Measurements from ENCODE around the gene ACSM6.
"Not testable (repeated sequence)": the region's sequence is repeated elsewhere in the genome, so short reads cannot be mapped to it uniquely, and the experiment has no call there.

The ACSM6 gene

GRCh38 chr10:95183271-95184230 lies 10.5 kb upstream of the ACSM6 start:
- H3K27ac ChIP-seq (ENCODE audit: low read length): no peak overlapping the region
- peak overlapping the region; percentile 83 for H3K4me3 ChIP-seq (ENCODE audit: low read length)
- no peaks in the 10 kb centered on the region for H3K27me3 ChIP-seq (ENCODE audit: insufficient read depth, low read length)
- peak overlapping the region; percentile 85 for H3K9ac ChIP-seq (ENCODE audit: low read depth, low read length)
- no peaks in the 10 kb centered on the region for H3K4me1 ChIP-seq (ENCODE audit: insufficient read depth, low read length)
- no peaks in the 10 kb centered on the region for H3K36me3 ChIP-seq (ENCODE audit: insufficient read depth, low read depth, low read length)
- H3K9me3 ChIP-seq (ENCODE audit: insufficient read depth, low read depth, low read length): no peaks in the 10 kb centered on the region

GRCh38 chr10:95187617-95188016 lies 6.4 kb upstream of the ACSM6 start:
- no peaks in the 10 kb centered on the region for H3K9me3 ChIP-seq (ENCODE audit: insufficient read depth, low read depth, low read length)
- H3K9ac ChIP-seq (ENCODE audit: low read depth, low read length): no peak overlapping the region
- H3K27me3 ChIP-seq (ENCODE audit: insufficient read depth, low read length): no peaks in the 10 kb centered on the region
- no peaks in the 10 kb centered on the region for H3K4me1 ChIP-seq (ENCODE audit: insufficient read depth, low read length)
- no peak overlapping the region for H3K4me3 ChIP-seq (ENCODE audit: low read length)
- no peaks in the 10 kb centered on the region for H3K36me3 ChIP-seq (ENCODE audit: insufficient read depth, low read depth, low read length)
- no peak overlapping the region for H3K27ac ChIP-seq (ENCODE audit: low read length)

- H3K4me3 ChIP-seq (ENCODE audit: low read length): no peak overlapping the region
- no peaks in the 10 kb centered on the region for H3K9me3 ChIP-seq (ENCODE audit: insufficient read depth, low read depth, low read length)
- no peaks in the 10 kb centered on the region for H3K27me3 ChIP-seq (ENCODE audit: insufficient read depth, low read length)
- H3K9ac ChIP-seq (ENCODE audit: low read depth, low read length): no peak overlapping the region
- no peak overlapping the region for H3K27ac ChIP-seq (ENCODE audit: low read length)
- no peaks in the 10 kb centered on the region for H3K4me1 ChIP-seq (ENCODE audit: insufficient read depth, low read length)
- H3K36me3 ChIP-seq (ENCODE audit: insufficient read depth, low read depth, low read length): no peaks in the 10 kb centered on the region
Observed at GRCh38 chr10:95188593-95188992, 5.4 kb upstream of the ACSM6 start.

DNA sequence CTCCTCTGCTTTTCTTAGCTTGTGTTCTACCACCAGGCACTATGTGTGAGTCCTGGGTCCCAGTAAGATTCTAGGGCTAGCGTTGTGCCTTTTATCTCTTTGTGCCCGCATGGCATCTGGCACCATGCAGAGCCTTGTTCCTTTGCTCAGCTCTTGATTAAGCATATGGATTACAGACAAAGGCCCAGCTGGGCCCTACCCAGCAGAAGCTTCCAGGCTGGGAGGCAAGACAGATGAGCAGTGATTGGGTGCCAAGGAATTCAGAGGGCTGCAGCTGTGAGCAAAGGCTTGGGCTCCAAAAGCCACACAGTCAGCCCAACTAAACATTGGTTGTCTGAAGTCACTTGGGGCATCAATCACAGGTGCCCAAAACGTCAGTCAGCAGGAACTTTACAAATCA lies 2.0 kb downstream of the ACSM6 start:
- no peaks in the 10 kb centered on the region for H3K9me3 ChIP-seq (ENCODE audit: insufficient read depth, low read depth, low read length)
- H3K4me1 ChIP-seq (ENCODE audit: insufficient read depth, low read length): peaks cover 17% of the 10 kb centered on the region; the same call in 1 of the 2 replicates
- H3K4me3 ChIP-seq (ENCODE audit: low read length): no peak overlapping the region
- H3K27me3 ChIP-seq (ENCODE audit: insufficient read depth, low read length): no peaks in the 10 kb centered on the region
- H3K9ac ChIP-seq (ENCODE audit: low read depth, low read length): no peak overlapping the region
- H3K27ac ChIP-seq (ENCODE audit: low read length): no peak overlapping the region
- H3K36me3 ChIP-seq (ENCODE audit: insufficient read depth, low read depth, low read length): no peaks in the 10 kb centered on the region

- Histone ChIP-seq H3K4me1 (ENCODE audit: insufficient read depth, low read length) (0 out of 2 replicates have a peak, but pooled peaks cover 2% of the 10 kb centered on the region), H3K9me3 (ENCODE audit: insufficient read depth, low read depth, low read length) (no peaks in the 10 kb centered on the region), H3K27me3 (ENCODE audit: insufficient read depth, low read length) (no peaks in the 10 kb centered on the region), H3K27ac (ENCODE audit: low read length) (no peak overlapping the region), H3K36me3 (ENCODE audit: insufficient read depth, low read depth, low read length) (no peaks in the 10 kb centered on the region), H3K9ac (ENCODE audit: low read depth, low read length) (no peak overlapping the region), H3K4me3 (ENCODE audit: low read length) (no peak overlapping the region)
Observed at GRCh38 chr10:95201736-95202135, 7.7 kb downstream of the ACSM6 start.

DNA sequence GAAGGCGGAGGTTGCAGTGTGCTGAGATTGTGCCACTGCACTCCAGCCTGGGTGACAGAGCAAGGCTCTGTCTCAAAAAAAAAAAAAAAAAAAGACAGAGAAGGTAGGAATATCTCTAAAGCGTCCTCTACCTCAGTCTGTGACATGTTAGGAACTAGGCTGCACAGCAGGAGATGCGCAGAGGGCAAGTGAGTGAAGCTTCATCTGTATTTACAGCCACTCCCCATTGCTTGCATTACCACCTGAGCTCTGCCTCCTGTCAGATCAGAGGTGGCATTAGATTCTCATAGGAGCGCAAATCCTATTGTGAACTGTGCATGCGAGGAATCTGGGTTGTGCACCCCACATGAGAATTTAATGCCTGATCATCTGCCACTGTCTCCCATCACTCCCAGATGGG lies 8.8 kb downstream of the ACSM6 start:
- not testable (repeated sequence) for H3K36me3 ChIP-seq (ENCODE audit: insufficient read depth, low read depth, low read length); H3K4me1 ChIP-seq (ENCODE audit: insufficient read depth, low read length); H3K9me3 ChIP-seq (ENCODE audit: insufficient read depth, low read depth, low read length); H3K9ac ChIP-seq (ENCODE audit: low read depth, low read length); H3K4me3 ChIP-seq (ENCODE audit: low read length); H3K27ac ChIP-seq (ENCODE audit: low read length); H3K27me3 ChIP-seq (ENCODE audit: insufficient read depth, low read length)

DNA sequence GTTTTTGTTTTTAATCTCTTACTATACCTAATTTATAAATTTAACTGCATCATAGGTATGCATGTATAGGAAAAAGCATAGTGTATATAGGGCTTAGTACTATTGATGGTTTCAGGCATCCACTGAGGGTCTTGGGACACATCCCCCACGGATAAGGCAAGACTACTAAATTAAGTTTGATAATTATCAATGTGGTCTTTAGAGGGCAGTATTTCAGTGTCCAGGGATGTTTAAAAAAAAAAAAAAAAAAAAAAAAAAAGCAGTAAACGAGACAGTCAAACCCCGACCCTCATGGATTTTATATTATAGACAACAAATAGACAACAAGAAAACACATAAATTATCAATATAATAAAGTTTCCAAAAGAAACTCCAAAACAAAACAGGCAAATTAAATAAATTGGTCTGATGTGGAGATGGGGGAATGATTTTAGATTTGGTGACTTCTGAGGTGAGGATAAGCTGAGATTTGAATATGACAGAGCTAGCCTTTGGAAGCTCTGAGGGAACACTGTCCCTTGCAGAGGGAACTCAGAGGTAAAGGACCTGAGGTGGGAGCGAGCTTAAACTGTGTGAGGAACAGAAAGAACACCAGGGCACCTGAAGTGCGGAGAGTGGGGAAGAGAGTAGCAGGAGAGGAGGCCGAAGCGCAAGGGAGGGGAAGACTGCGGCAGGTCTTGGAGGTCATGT lies 14.8 kb downstream of the ACSM6 start:
- Histone ChIP-seq H3K36me3 (ENCODE audit: insufficient read depth, low read depth, low read length) (no peaks in the 10 kb centered on the region), H3K9ac (ENCODE audit: low read depth, low read length) (peak overlapping the region; percentile 19; the same call in 1 of the 2 replicates), H3K9me3 (ENCODE audit: insufficient read depth, low read depth, low read length) (no peaks in the 10 kb centered on the region)

GRCh38 chr10:95209509-95210127 lies 15.6 kb downstream of the ACSM6 start:
- no peak overlapping the region; the same call in 1 of the 2 replicates for H3K9ac ChIP-seq (ENCODE audit: low read depth, low read length)
- peak overlapping the region; percentile 25 for H3K27ac ChIP-seq (ENCODE audit: low read length)

More for the DNA sequence above, 14.8 kb downstream of the ACSM6 start:
- H3K4me3 ChIP-seq (ENCODE audit: low read length): no peak overlapping the region
- peak overlapping the region; percentile 25 for H3K27ac ChIP-seq (ENCODE audit: low read length)
- H3K4me1 ChIP-seq (ENCODE audit: insufficient read depth, low read length): peaks cover 3% of the 10 kb centered on the region; the same call in 1 of the 2 replicates
- no peaks in the 10 kb centered on the region for H3K27me3 ChIP-seq (ENCODE audit: insufficient read depth, low read length)

GRCh38 chr10:95211606-95212279 lies 17.7 kb downstream of the ACSM6 start:
- Histone ChIP-seq H3K4me1 (ENCODE audit: insufficient read depth, low read length) (peaks cover 3% of the 10 kb centered on the region; the same call in 1 of the 2 replicates), H3K4me3 (ENCODE audit: low read length) (no peak overlapping the region), H3K27me3 (ENCODE audit: insufficient read depth, low read length) (no peaks in the 10 kb centered on the region), H3K9ac (ENCODE audit: low read depth, low read length) (no peak overlapping the region), H3K9me3 (ENCODE audit: insufficient read depth, low read depth, low read length) (no peaks in the 10 kb centered on the region), H3K27ac (ENCODE audit: low read length) (no peak overlapping the region), H3K36me3 (ENCODE audit: insufficient read depth, low read depth, low read length) (no peaks in the 10 kb centered on the region)

More at GRCh38 chr10:95209509-95210127, 15.6 kb downstream of the ACSM6 start:
- H3K4me1 ChIP-seq (ENCODE audit: insufficient read depth, low read length): peaks cover 3% of the 10 kb centered on the region; the same call in 1 of the 2 replicates
- no peaks in the 10 kb centered on the region for H3K27me3 ChIP-seq (ENCODE audit: insufficient read depth, low read length)
- H3K9me3 ChIP-seq (ENCODE audit: insufficient read depth, low read depth, low read length): no peaks in the 10 kb centered on the region
- H3K36me3 ChIP-seq (ENCODE audit: insufficient read depth, low read depth, low read length): no peaks in the 10 kb centered on the region
- no peak overlapping the region for H3K4me3 ChIP-seq (ENCODE audit: low read length)

DNA sequence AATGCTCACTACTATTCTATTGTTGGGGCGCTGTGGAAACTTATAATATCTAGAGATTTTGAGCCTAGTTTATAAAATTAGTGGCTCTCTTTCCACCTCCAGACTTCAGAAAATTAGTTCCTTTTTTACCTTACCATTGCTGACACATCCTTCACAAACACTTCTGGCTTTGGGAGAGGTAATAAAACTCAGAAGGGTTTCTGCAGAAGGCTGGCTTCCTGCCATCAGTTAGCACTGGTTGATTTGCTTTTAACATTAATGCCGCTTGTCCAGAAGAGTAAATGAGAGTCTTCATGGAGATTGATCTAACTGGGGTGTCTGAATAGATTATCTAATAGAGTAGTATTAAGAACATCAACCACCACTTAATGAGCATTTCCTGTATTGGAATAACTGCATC lies 20.3 kb downstream of the ACSM6 start:
- Histone ChIP-seq H3K27me3 (ENCODE audit: insufficient read depth, low read length) (no peaks in the 10 kb centered on the region), H3K27ac (ENCODE audit: low read length) (no peak overlapping the region), H3K9ac (ENCODE audit: low read depth, low read length) (no peak overlapping the region), H3K9me3 (ENCODE audit: insufficient read depth, low read depth, low read length) (no peaks in the 10 kb centered on the region), H3K36me3 (ENCODE audit: insufficient read depth, low read depth, low read length) (0 out of 2 replicates have a peak, but pooled peaks cover 2% of the 10 kb centered on the region), H3K4me3 (ENCODE audit: low read length) (no peak overlapping the region), H3K4me1 (ENCODE audit: insufficient read depth, low read length) (no peaks in the 10 kb centered on the region)

GRCh38 chr10:95214793-95215192 lies 20.8 kb downstream of the ACSM6 start:
- H3K27ac ChIP-seq (ENCODE audit: low read length): no peak overlapping the region

More at GRCh38 chr10:95214793-95215192, 20.8 kb downstream of the ACSM6 start:
- no peak overlapping the region for H3K4me3 ChIP-seq (ENCODE audit: low read length)
- H3K27me3 ChIP-seq (ENCODE audit: insufficient read depth, low read length): no peaks in the 10 kb centered on the region
- 0 out of 2 replicates have a peak, but pooled peaks cover 7% of the 10 kb centered on the region for H3K36me3 ChIP-seq (ENCODE audit: insufficient read depth, low read depth, low read length)
- H3K9me3 ChIP-seq (ENCODE audit: insufficient read depth, low read depth, low read length): no peaks in the 10 kb centered on the region
- no peaks in the 10 kb centered on the region for H3K4me1 ChIP-seq (ENCODE audit: insufficient read depth, low read length)
- H3K9ac ChIP-seq (ENCODE audit: low read depth, low read length): no peak overlapping the region

All from iPS-20b (cell line).